Measurements from ENCODE around the gene TXNDC9. TPM values are rescaled to one million over a fixed set of nuclear protein-coding genes. Genes with fewer than 3 reads are reported as not detected.
"Not testable (repeated sequence)": the region's sequence is repeated elsewhere in the genome, so short reads cannot be mapped to it uniquely, and the experiment has no call there.

TXNDC9 gene
- total and polyA plus RNA-seq, 10 donors = 18.3 to 49.7 (median 26.1) TPM

DNA sequence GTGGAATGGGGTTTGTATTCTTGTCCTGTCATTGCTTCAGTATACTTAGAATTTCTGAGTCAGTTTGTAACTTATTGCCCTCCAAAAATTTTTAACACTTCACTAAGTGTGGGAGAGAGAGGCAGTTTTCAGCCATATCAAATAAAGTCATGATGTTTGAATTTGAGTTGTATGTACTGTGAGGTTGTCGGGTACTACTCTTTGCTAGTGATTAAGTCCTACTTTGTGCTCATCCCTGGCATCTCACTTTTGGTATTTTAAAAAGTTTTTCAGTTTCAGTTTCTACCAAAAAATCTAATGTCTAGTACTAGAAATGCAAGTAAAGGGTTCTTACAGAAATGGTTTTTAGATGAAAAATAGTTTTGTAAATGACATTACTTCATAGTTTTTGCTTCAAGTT, 41.7 kb upstream of the TXNDC9 start:
- H3K9me3 ChIP-seq = peaks cover 0 to 16% (median 12%) of the 10 kb centered on the region in 8 donors
- no peak for DNase-seq
- intact Hi-C loops (cut with DNase I; ENCODE audit: low total_unique reads) = no loop called here
- peaks cover 8 to 100% (median 72%) of the 10 kb centered on the region in 6 donors for H3K36me3 ChIP-seq
- TF ChIP-seq, protein P1, sequence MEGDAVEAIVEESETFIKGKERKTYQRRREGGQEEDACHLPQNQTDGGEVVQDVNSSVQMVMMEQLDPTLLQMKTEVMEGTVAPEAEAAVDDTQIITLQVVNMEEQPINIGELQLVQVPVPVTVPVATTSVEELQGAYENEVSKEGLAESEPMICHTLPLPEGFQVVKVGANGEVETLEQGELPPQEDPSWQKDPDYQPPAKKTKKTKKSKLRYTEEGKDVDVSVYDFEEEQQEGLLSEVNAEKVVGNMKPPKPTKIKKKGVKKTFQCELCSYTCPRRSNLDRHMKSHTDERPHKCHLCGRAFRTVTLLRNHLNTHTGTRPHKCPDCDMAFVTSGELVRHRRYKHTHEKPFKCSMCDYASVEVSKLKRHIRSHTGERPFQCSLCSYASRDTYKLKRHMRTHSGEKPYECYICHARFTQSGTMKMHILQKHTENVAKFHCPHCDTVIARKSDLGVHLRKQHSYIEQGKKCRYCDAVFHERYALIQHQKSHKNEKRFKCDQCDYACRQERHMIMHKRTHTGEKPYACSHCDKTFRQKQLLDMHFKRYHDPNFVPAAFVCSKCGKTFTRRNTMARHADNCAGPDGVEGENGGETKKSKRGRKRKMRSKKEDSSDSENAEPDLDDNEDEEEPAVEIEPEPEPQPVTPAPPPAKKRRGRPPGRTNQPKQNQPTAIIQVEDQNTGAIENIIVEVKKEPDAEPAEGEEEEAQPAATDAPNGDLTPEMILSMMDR (IDR thresholded peaks at IDR 0.05 in 8 of 11, conservative IDR thresholded peaks at IDR 0.05 in 3 of 11) = no peak
- TF ChIP-seq POLR2A (IDR thresholded peaks at IDR 0.05) (no peak), POLR2AphosphoS5 (IDR thresholded peaks at IDR 0.05) (no peak)
- no peaks in the 10 kb centered on the region for H3K27me3 ChIP-seq (replicated peaks in 1 of 7)
- no peak overlapping the region for H3K4me3 ChIP-seq
- H3K4me1 ChIP-seq = no peaks in the 10 kb centered on the region
- 69 to 87% (median 79%) methylated on average over 1 of the region's 1 CpG for WGBS, 5 donors
- no peak overlapping the region for H3K27ac ChIP-seq

DNA sequence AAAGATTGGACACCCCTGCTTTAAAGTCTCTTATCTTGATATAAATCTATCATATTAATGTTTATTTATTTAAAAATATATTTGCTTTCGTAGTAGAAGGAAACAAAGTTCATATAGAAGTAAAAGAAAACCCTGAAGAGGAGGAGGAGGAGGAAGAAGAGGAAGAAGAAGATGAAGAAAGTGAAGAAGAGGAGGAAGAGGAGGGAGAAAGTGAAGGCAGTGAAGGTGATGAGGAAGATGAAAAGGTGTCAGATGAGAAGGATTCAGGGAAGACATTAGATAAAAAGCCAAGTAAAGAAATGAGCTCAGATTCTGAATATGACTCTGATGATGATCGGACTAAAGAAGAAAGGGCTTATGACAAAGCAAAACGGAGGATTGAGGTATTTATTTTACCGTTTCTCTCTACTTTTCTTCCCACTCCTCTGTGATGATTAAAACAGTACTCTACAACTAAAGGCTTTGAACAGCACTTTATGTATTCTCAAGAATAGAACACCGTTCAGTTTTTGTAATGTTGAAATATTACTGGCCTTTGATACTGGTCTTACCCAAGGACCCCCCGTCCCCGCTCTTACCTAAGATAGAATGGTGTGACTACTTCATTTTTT, 40.2 kb upstream of the TXNDC9 start:
- Histone ChIP-seq H3K27ac (no peak overlapping the region), H3K4me3 (no peak overlapping the region), H3K36me3 (peaks cover 8 to 100% (median 78%) of the 10 kb centered on the region in 6 donors), H3K4me1 (no peaks in the 10 kb centered on the region), H3K27me3 (replicated peaks in 1 of 7) (no peaks in the 10 kb centered on the region), H3K9me3 (peaks cover 0 to 16% (median 12%) of the 10 kb centered on the region in 8 donors)
- WGBS, 5 donors = 82 to 93% (median 90%) methylated on average over 7 of the region's 7 CpGs
- no peak for TF ChIP-seq POLR2A (IDR thresholded peaks at IDR 0.05)
- TF ChIP-seq POLR2AphosphoS5 (IDR thresholded peaks at IDR 0.05) = no peak
- TF ChIP-seq, protein P1 (IDR thresholded peaks at IDR 0.05 in 8 of 11, conservative IDR thresholded peaks at IDR 0.05 in 3 of 11) = no peak
- no peak for DNase-seq
- intact Hi-C loops (cut with DNase I; ENCODE audit: low total_unique reads) = no loop called here

DNA sequence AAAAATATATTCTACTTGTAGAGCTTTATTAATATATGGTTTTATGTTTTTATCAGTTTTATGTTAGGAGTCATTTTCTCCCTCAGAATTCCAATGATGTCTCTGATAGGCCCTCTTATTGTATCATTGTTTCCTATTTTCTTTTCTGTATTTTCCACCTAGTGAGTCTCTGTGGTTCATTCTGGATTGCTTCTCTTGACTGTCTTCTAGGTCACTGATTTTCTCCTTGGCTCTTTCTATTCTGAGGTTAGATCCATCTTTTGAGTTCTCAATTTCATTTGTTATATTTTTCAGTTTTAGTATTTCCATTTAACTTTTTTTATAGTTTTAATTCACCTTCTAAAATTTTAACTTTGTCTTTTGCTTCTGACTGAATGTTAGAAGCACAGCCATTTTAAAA, 38.6 kb upstream of the TXNDC9 start:
- Histone ChIP-seq H3K9me3 (peaks cover 0 to 16% (median 12%) of the 10 kb centered on the region in 8 donors), H3K4me1 (no peaks in the 10 kb centered on the region), H3K27me3 (replicated peaks in 1 of 7) (no peaks in the 10 kb centered on the region), H3K27ac (no peak overlapping the region), H3K36me3 (peaks cover 8 to 100% (median 81%) of the 10 kb centered on the region in 6 donors), H3K4me3 (no peak overlapping the region)
- TF ChIP-seq POLR2A (IDR thresholded peaks at IDR 0.05) = no peak
- TF ChIP-seq POLR2AphosphoS5 (IDR thresholded peaks at IDR 0.05) = no peak
- TF ChIP-seq, protein P1 (IDR thresholded peaks at IDR 0.05 in 8 of 11, conservative IDR thresholded peaks at IDR 0.05 in 3 of 11) = no peak
- intact Hi-C loops (cut with DNase I; ENCODE audit: low total_unique reads) = no loop called here
- no peak for DNase-seq

DNA sequence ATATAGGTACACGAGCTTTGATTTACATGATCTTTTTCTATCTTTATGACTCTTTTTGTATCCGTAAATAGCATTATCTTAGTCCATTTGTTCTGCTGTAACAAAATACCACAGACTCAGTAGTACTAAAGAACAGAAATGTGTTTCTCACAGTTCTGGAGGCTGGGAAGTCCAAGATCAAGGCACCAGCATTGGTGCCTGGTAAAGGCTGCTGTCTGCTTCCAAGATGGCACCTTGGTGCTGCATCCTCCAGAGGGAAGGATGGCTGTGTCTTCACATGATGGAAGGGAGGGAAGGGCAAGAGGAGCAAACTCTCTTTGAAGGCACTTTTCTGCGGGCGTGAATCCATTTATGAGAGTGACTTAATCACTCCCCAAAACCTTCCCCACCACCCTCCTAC, 37.0 kb upstream of the TXNDC9 start:
- 95 to 99% (median 98%) methylated on average over 4 of the region's 4 CpGs for WGBS, 5 donors
- Histone ChIP-seq H3K4me1 (no peaks in the 10 kb centered on the region), H3K27ac (no peak overlapping the region), H3K9me3 (peaks cover 0 to 16% (median 12%) of the 10 kb centered on the region in 8 donors), H3K36me3 (peaks cover 8 to 100% (median 87%) of the 10 kb centered on the region in 6 donors), H3K4me3 (no peak overlapping the region), H3K27me3 (replicated peaks in 1 of 7) (no peaks in the 10 kb centered on the region)
- no peak for TF ChIP-seq POLR2A (IDR thresholded peaks at IDR 0.05)
- TF ChIP-seq POLR2AphosphoS5 (IDR thresholded peaks at IDR 0.05) = no peak
- TF ChIP-seq, protein P1 (IDR thresholded peaks at IDR 0.05 in 8 of 11, conservative IDR thresholded peaks at IDR 0.05 in 3 of 11) = no peak
- DNase-seq = no peak
- intact Hi-C loops (cut with DNase I; ENCODE audit: low total_unique reads) = no loop called here

DNA sequence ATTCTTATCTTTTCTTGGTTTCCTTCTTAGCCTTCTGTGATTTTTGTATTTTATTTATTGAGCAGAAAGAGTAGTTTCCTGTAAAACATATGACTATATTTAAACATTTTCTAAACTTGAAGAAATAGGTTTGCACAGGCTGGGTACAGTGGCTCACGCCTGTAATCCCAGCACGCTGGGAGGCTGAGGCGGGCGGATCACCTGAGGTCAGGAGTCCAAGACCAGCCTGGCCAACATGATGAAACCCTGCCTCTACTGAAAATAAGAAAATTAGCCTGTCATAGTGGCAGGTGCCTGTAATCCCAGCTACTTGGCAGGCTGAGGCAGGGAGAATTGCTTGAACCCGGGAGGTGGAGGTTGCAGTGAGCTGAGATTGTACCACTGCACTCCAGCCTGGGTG, 32.7 kb upstream of the TXNDC9 start:
- H3K4me3 ChIP-seq; H3K27ac ChIP-seq; H3K9me3 ChIP-seq; H3K27me3 ChIP-seq (replicated peaks in 1 of 7); intact Hi-C loops (cut with DNase I; ENCODE audit: low total_unique reads); DNase-seq; H3K4me1 ChIP-seq: not testable (repeated sequence)
- 96 to 99% (median 98%) methylated on average over 5 of the region's 5 CpGs for WGBS, 5 donors
- H3K36me3 ChIP-seq = peaks cover 4 to 100% (median 83%) of the 10 kb centered on the region in 6 donors

Measured in spleen (tissue), 11 donors.